Pancreas (tissue), 10 donors: Measurements from ENCODE around the gene HOXA3. TPM values are rescaled to one million over a fixed set of nuclear protein-coding genes. Genes with fewer than 3 reads are reported as not detected.

Experiments used
- ATAC-seq, 4 donors: fragments of 200-7000 bp; cut with Tn5 transposase; one replicate each; pipeline versions ENCODE4 v1.8.0 to v1.9.1; 2020; ENCODE audit warnings: mild to moderate bottlenecking in 4 of 4, moderate library complexity in 4 of 4
- DNase-seq, 6 donors: peaks; one replicate each; pipeline ENCODE4 v3.0.0-alpha.2; 2020
- FAIRE-seq: peaks from 2 replicates; lab custom pipeline; 2012; peaks lifted over from hg19 to GRCh38; lab: Jason Lieb, UNC
- H3K27ac ChIP-seq, 4 donors: fragments of 200-600 bp; sonication (generic); 1 replicate in 3 of 4; 2 replicates in 1 of 4; pipeline versions ENCODE4 v1.5.0 to v1.8.0; 2020
- H3K27me3 ChIP-seq, 4 donors: fragments of 200-600 bp; one replicate each; pipeline ENCODE4 v1.8.0; 2021
- H3K36me3 ChIP-seq, 3 donors: fragments of 200-600 bp; sonication (generic) in 1 of 3; one replicate each; pipeline versions ENCODE4 v1.5.0 to v1.8.0; 2020 to 2021
- H3K4me1 ChIP-seq, 3 donors: fragments of 200-600 bp; one replicate each; pipeline ENCODE4 v1.8.0; 2021
- H3K4me3 ChIP-seq, 4 donors: fragments of 200-600 bp; sonication (generic) in 2 of 4; one replicate each; pipeline versions ENCODE4 v1.5.0 to v1.8.0; 2020 to 2021
- H3K9me3 ChIP-seq, 4 donors: fragments of 200-600 bp; one replicate each; pipeline ENCODE4 v1.8.0; 2021
- WGBS, 2 donors: extraction: QIAGEN DNeasy Blood & Tissue Kit; methylation state at CpG; one replicate each; pipeline ENCODE4 v1.1.7; 2013; 5-methylcytosine and 5-hydroxymethylcytosine counted together
- intact Hi-C, 3 donors: fragments of 100-400 bp; cut with DNase I; formaldehyde crosslinking; loops; one replicate each; pipeline versions ENCODE4 v1.11.1 to v1.14.2; 2022
- polyA plus RNA-seq, 2 donors: library from polyadenylated mRNA; stranded (reverse); fragments of 200-250 nt; gene quantifications; one replicate each; pipeline ENCODE4 v1.2.3, GENCODE V29; 2013
- total RNA-seq, 6 donors: library from RNA; stranded (reverse); fragmentation: NEBNext Ultra II Directional in 4 of 6; extraction: Animal tissue kit (Norgen Biotek cat#: 25700) in 4 of 6; gene quantifications; one replicate each; pipeline versions ENCODE4 v1.2.1 to v1.2.4, GENCODE V29; 2021 to 2023
- TF ChIP-seq, protein P1 (sequence below), 4 donors: fragments of 200-600 bp; sonication (generic) in 3 of 4; IDR thresholded peaks; one replicate each; pipeline versions ENCODE4 v1.5.0 to v1.8.0; 2021; ENCODE audit warnings: antibody characterized with exemption in 4 of 4
- donor health status: healthy with polysubstance abuse.
- donor health status: DM: no; HTN: no; CAD: no; lungs with moderate emphysema.
- donor health status: DM: no; HTN: no; CAD: no.
- donor health status: control.
- donor health status: control.
- donor health status: Bipolar disorder and iron deficiency.
- donor health status: DM: yes; HTN: yes; CAD: no.
- donor health status: DM: no; HTN: no; CAD: no.
- donor health status: DM: no; HTN: no; CAD: no.
- donor health status: DM: yes; HTN: yes; CAD: no.

HOXA3 gene
- total and polyA plus RNA-seq, 8 donors = 0.13 to 1.9 (median 0.43) TPM; not detected in 1

GRCh38 chr7:27150568-27151340, 1.6 kb downstream of the HOXA3 start:
- WGBS, 2 donors = 4 to 5% methylated on average over 57 to 58 of the region's 58 CpGs
- FAIRE-seq (no peak), DNase-seq (peak in 5 of 6 donors; percentile 36 to 86 (median 69)), ATAC-seq (peak; percentile 78 to 90 (median 86))
- TF ChIP-seq, protein P1, sequence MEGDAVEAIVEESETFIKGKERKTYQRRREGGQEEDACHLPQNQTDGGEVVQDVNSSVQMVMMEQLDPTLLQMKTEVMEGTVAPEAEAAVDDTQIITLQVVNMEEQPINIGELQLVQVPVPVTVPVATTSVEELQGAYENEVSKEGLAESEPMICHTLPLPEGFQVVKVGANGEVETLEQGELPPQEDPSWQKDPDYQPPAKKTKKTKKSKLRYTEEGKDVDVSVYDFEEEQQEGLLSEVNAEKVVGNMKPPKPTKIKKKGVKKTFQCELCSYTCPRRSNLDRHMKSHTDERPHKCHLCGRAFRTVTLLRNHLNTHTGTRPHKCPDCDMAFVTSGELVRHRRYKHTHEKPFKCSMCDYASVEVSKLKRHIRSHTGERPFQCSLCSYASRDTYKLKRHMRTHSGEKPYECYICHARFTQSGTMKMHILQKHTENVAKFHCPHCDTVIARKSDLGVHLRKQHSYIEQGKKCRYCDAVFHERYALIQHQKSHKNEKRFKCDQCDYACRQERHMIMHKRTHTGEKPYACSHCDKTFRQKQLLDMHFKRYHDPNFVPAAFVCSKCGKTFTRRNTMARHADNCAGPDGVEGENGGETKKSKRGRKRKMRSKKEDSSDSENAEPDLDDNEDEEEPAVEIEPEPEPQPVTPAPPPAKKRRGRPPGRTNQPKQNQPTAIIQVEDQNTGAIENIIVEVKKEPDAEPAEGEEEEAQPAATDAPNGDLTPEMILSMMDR (IDR thresholded peaks at IDR 0.05) = peak; percentile 61 to 80 (median 76)
- H3K36me3 ChIP-seq = no peaks in the 10 kb centered on the region
- H3K27me3 ChIP-seq = peaks cover 25 to 77% (median 33%) of the 10 kb centered on the region in 4 donors
- intact Hi-C loops = loop anchor here in 1 of 3 donors (10.0 kb wide), 1 partner anchor 1296 kb away; no protein-coding TSS in a partner anchor
- peaks cover 0 to 12% (median 0%) of the 10 kb centered on the region in 3 donors for H3K4me1 ChIP-seq
- no peaks in the 10 kb centered on the region for H3K9me3 ChIP-seq
- peak overlapping the region in 2 of 4 donors; percentile 12 to 42 for H3K4me3 ChIP-seq
- no peak overlapping the region for H3K27ac ChIP-seq

DNA sequence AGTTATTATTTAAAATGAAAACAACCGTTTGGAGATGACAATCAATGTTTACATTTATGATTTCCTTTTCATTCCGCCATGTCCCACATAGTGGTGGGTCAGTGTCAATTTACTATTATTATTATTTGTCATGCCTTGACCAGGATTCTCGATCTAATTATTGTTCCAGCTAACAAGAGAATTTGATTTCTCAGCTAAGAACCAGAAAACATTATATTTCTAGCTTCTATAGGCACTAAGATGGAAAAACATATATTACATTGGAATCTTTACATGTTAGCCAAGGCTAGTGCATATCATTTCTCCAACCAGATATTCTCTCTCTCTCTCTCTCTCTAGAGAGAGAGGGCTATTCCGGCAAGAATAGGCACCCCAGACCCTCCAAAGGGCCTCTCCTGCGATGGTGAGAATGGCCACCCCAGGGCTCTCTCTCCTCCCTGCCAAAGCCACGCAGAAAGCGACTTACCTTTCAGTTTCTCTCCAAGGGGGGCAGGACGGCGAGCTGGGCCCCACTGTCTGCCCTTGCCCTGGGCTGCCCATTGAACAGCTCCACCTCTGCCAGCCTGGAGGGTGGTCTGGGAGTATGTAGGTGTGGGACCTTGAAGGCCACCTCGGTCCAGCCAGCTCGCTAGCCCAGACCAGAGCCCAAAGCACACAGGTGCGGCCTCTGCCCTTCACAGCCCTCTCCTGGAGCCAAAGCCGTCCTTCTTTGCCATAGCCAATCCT, 2.4 kb downstream of the HOXA3 start:
- intact Hi-C loops = loop anchor here in 1 of 3 donors (10.0 kb wide), 1 partner anchor 1295 kb away; no protein-coding TSS in a partner anchor
- peak overlapping the region in 1 of 4 donors; percentile 42 for H3K4me3 ChIP-seq
- H3K4me1 ChIP-seq = peaks cover 0 to 12% (median 0%) of the 10 kb centered on the region in 3 donors
- no peaks in the 10 kb centered on the region for H3K9me3 ChIP-seq
- H3K27me3 ChIP-seq = peaks cover 18 to 76% (median 29%) of the 10 kb centered on the region in 4 donors
- no peaks in the 10 kb centered on the region for H3K36me3 ChIP-seq
- ATAC-seq (no peak), FAIRE-seq (no peak), DNase-seq (peak in 1 of 6 donors; percentile 62)
- 39% methylated on average over 13 of the region's 13 CpGs for WGBS, 2 donors
- H3K27ac ChIP-seq = no peak overlapping the region
- TF ChIP-seq, protein P1 (IDR thresholded peaks at IDR 0.05) = no peak

GRCh38 chr7:27148756-27149641, 3.4 kb downstream of the HOXA3 start:
- Histone ChIP-seq H3K4me1 (peaks cover 0 to 12% (median 0%) of the 10 kb centered on the region in 3 donors), H3K9me3 (no peaks in the 10 kb centered on the region), H3K27me3 (peaks cover 11 to 76% (median 25%) of the 10 kb centered on the region in 4 donors), H3K4me3 (no peak overlapping the region), H3K27ac (no peak overlapping the region), H3K36me3 (no peaks in the 10 kb centered on the region)
- intact Hi-C loops = no loop called here
- TF ChIP-seq, protein P1 (IDR thresholded peaks at IDR 0.05) = no peak
- peak in 1 of 6 donors; percentile 46 for DNase-seq
- no peak for ATAC-seq
- 22 to 23% methylated on average over 30 of the region's 30 CpGs for WGBS, 2 donors
- FAIRE-seq = no peak

DNA sequence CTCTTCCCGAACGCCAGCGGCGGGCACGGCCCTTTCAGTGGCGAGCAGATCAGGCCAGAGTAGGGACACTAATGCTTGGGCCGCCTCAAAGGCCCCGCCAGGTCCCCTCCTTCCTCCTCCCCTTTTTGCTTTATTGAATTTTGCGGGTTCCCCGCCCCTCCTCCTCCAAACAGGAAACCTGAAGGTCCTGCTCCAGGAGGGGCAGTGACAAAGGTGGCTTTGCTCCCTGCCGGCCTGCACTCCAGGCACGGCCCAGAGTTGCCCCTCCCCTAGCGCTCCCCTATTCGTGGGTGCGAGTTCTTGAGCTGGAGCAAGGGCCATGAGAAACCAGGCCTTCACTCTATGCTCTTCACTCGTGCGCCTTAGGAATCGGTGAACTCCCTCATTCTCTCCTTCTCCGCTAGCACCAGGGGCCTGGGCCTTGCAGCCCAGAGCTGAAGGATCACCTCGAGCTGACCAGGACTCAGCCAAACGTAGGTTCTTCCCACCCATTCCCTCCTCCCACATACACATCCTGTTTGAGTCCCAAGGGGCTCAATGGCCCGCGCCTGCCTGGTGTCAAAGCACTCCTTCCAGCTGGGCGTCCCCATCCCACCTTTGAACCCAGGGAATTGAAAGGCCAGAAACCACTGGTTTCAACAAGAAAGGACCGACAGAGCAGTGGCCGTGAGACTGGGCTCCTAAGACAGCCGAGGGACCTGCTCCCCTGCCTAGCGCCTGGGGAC, 4.2 kb downstream of the HOXA3 start:
- ATAC-seq = peak in 1 of 4 donors; percentile 3
- Histone ChIP-seq H3K9me3 (no peaks in the 10 kb centered on the region), H3K27ac (no peak overlapping the region), H3K27me3 (peaks cover 10 to 75% (median 29%) of the 10 kb centered on the region in 4 donors), H3K4me3 (peak overlapping the region in 3 of 4 donors; percentile 5 to 37 (median 24)), H3K4me1 (peaks cover 0 to 15% (median 2%) of the 10 kb centered on the region in 3 donors), H3K36me3 (no peaks in the 10 kb centered on the region)
- FAIRE-seq = no peak
- DNase-seq = peak in 1 of 6 donors; percentile 46
- TF ChIP-seq, protein P1 (IDR thresholded peaks at IDR 0.05) = no peak
- intact Hi-C loops = no loop called here
- 13 to 16% methylated on average over 28 of the region's 28 CpGs for WGBS, 2 donors
